SK-N-SH (cell line): ENCODE data around the gene RBP3. TPM values are rescaled to one million over a fixed set of nuclear protein-coding genes. Genes with fewer than 3 reads are reported as not detected.

Experiments used
- CTCF ChIA-PET: fragments of 300-600, 350-600 bp; formaldehyde crosslinking; extraction: SDS; loops from one replicate; lab custom pipeline; 2021; lab: Yijun Ruan, JAX
- POLR2A ChIA-PET: fragments of 350-600 bp; sonication (Branson Sonifier 250); formaldehyde crosslinking; extraction: SDS; loops from one replicate; lab custom pipeline; 2020; ENCODE audit warnings: antibody characterized with exemption, inconsistent platforms; lab: Yijun Ruan, JAX
- DNase-seq: peaks from one replicate; pipeline ENCODE4 v3.0.0; 2012
- H2AFZ ChIP-seq: fragments of 200-600 bp; sonication (generic); 2 replicates; pipeline ENCODE4 v1.8.1; 2016; ENCODE audit warnings: antibody characterized with exemption, mild to moderate bottlenecking, low read depth
- H3F3A ChIP-seq: fragments of 200-600 bp; sonication (generic); replicated peaks from 2 replicates; pipeline ENCODE3; 2016; ENCODE audit warnings: antibody characterized with exemption, mild to moderate bottlenecking; ENCODE audit not compliant: insufficient read depth
- H3K27ac ChIP-seq, 2 experiments: fragments of 200-500 bp in 1 of 2; fragments of 200-600 bp in 1 of 2; sonication (Bioruptor generic) in 1 of 2; sonication (generic), shearing (Covaris generic) in 1 of 2; 2 replicates each; pipeline versions ENCODE4 v1.5.1 to v1.6.1; 2014 to 2016; ENCODE audit warnings: low read depth in 2 of 2, inconsistent platforms in 1 of 2, low read length in 1 of 2, mild to moderate bottlenecking in 1 of 2, mixed read lengths in 1 of 2
- H3K27me3 ChIP-seq: fragments of 200-600 bp; sonication (generic), shearing (Covaris generic); 2 replicates; pipeline ENCODE4 v1.6.1; 2016; ENCODE audit warnings: mixed run types; ENCODE audit not compliant: insufficient read depth
- H3K36me3 ChIP-seq, 2 experiments: fragments of 200-500 bp in 1 of 2; fragments of 200-600 bp in 1 of 2; sonication (Bioruptor generic) in 1 of 2; sonication (generic) in 1 of 2; replicated peaks in 1 of 2; 2 replicates each; pipeline versions ENCODE3 to v1.5.1; 2014 to 2016; ENCODE audit warnings: low read length in 1 of 2, mild to moderate bottlenecking in 1 of 2; ENCODE audit not compliant: insufficient read depth in 2 of 2, control insufficient read depth in 1 of 2
- H3K4me1 ChIP-seq, 2 experiments: fragments of 200-500 bp in 1 of 2; fragments of 200-600 bp in 1 of 2; sonication (Bioruptor generic) in 1 of 2; sonication (generic), shearing (Covaris generic) in 1 of 2; 2 replicates each; pipeline versions ENCODE4 v1.5.1 to v1.6.1; 2014 to 2016; ENCODE audit warnings: low read depth in 1 of 2, low read length in 1 of 2, mixed run types in 1 of 2; ENCODE audit not compliant: insufficient read depth in 2 of 2, control insufficient read depth in 1 of 2
- H3K4me2 ChIP-seq: fragments of 200-600 bp; sonication (generic), shearing (Covaris generic); 2 replicates; pipeline ENCODE4 v1.6.1; 2017; ENCODE audit warnings: mixed run types
- H3K4me3 ChIP-seq, 2 experiments: fragments of 200-500 bp in 1 of 2; fragments of 200-600 bp in 1 of 2; sonication (Bioruptor generic) in 1 of 2; sonication (generic), shearing (Covaris generic) in 1 of 2; 2 replicates each; pipeline versions ENCODE4 v1.5.1 to v1.8.1; 2014 to 2016; ENCODE audit warnings: low read depth in 2 of 2, inconsistent platforms in 1 of 2, low read length in 1 of 2, mild to moderate bottlenecking in 1 of 2, mixed read lengths in 1 of 2, moderate library complexity in 1 of 2
- H3K79me2 ChIP-seq: fragments of 200-600 bp; sonication (generic); 2 replicates; pipeline ENCODE4 v1.8.1; 2017; ENCODE audit warnings: mild to moderate bottlenecking; ENCODE audit not compliant: insufficient read depth
- H3K9ac ChIP-seq: fragments of 200-600 bp; sonication (generic); 2 replicates; pipeline ENCODE4 v1.6.1; 2017; ENCODE audit warnings: mixed run types
- H3K9me2 ChIP-seq: fragments of 200-600 bp; sonication (generic); 2 replicates; pipeline ENCODE4 v1.6.1; 2017; ENCODE audit warnings: mixed run types
- H3K9me3 ChIP-seq: fragments of 200-600 bp; sonication (generic); 2 replicates; pipeline ENCODE4 v1.6.1; 2017; ENCODE audit warnings: mixed run types, mild to moderate bottlenecking, moderate library complexity
- H4K20me1 ChIP-seq: fragments of 200-600 bp; sonication (generic); 2 replicates; pipeline ENCODE4 v1.6.1; 2017; ENCODE audit warnings: mild to moderate bottlenecking, mixed run types; ENCODE audit not compliant: insufficient read depth
- EP300 ChIP-seq, 2 experiments: IDR thresholded peaks; 2 replicates each; pipeline versions ENCODE4 v1.4.0 to v1.6.1; 2012; ENCODE audit warnings: borderline replicate concordance in 1 of 2, low read depth in 1 of 2, low read length in 1 of 2
- FOSL2 ChIP-seq: IDR thresholded peaks from 2 replicates; pipeline ENCODE4 v1.4.0; 2012; ENCODE audit warnings: low read depth, mild to moderate bottlenecking, moderate library complexity, borderline replicate concordance
- FOXJ3 ChIP-seq: sonication (generic); formaldehyde crosslinking; IDR thresholded peaks from 2 replicates; pipeline ENCODE4 v1.5.1; 2020; ENCODE audit warnings: mild to moderate bottlenecking, missing genetic modification reagents
- GABPA ChIP-seq: IDR thresholded peaks from 2 replicates; pipeline ENCODE4 v1.4.0; 2012; ENCODE audit warnings: low read depth, mild to moderate bottlenecking
- GATA2 ChIP-seq: sonication (generic); formaldehyde crosslinking; IDR thresholded peaks from 2 replicates; pipeline ENCODE4 v1.5.0; 2020; ENCODE audit warnings: mild to moderate bottlenecking, missing genetic modification reagents
- JUND ChIP-seq: IDR thresholded peaks from 2 replicates; pipeline ENCODE4 v1.4.0; 2012
- MAX ChIP-seq: IDR thresholded peaks from 2 replicates; pipeline ENCODE4 v1.4.0; 2012; ENCODE audit warnings: low read depth
- MEF2A ChIP-seq: IDR thresholded peaks from 2 replicates; pipeline ENCODE4 v1.4.0; 2012; ENCODE audit warnings: low read depth, borderline replicate concordance
- MXI1 ChIP-seq: IDR thresholded peaks from 2 replicates; pipeline ENCODE4 v1.6.1; 2012; ENCODE audit warnings: mild to moderate bottlenecking, low read depth, low read length, improper control_type of control experiment
- NFIC ChIP-seq: IDR thresholded peaks from 2 replicates; pipeline ENCODE4 v1.4.0; 2012; ENCODE audit warnings: borderline replicate concordance
- NRF1 ChIP-seq: IDR thresholded peaks from 2 replicates; pipeline ENCODE4 v1.6.1; 2012; ENCODE audit warnings: low read depth, mild to moderate bottlenecking, low read length
- PBX3 ChIP-seq: IDR thresholded peaks from 2 replicates; pipeline ENCODE4; 2012
- POLR2AphosphoS5 ChIP-seq: IDR thresholded peaks from 2 replicates; pipeline ENCODE4 v1.6.1; 2012; ENCODE audit warnings: low read depth, low read length
- RCOR1 ChIP-seq: fragments of 150-350 bp; IDR thresholded peaks from 2 replicates; pipeline ENCODE4 v1.6.1; 2017; ENCODE audit warnings: antibody characterized with exemption, low read length
- RFX5 ChIP-seq: IDR thresholded peaks from 2 replicates; pipeline ENCODE4 v1.6.1; 2012; ENCODE audit warnings: mild to moderate bottlenecking, improper control_type of control experiment, low read length
- RXRA ChIP-seq: IDR thresholded peaks from 2 replicates; pipeline ENCODE4 v1.4.0; 2012; ENCODE audit warnings: low read depth, mild to moderate bottlenecking, borderline replicate concordance
- SIN3A ChIP-seq: IDR thresholded peaks from 2 replicates; pipeline ENCODE4 v1.6.1; 2012; ENCODE audit warnings: low read depth, mild to moderate bottlenecking, low read length, moderate library complexity, borderline replicate concordance
- SMC3 ChIP-seq: IDR thresholded peaks from 2 replicates; pipeline ENCODE4 v1.6.1; 2012; ENCODE audit warnings: low read depth, low read length, improper control_type of control experiment
- TAF1 ChIP-seq: IDR thresholded peaks from 2 replicates; pipeline ENCODE4 v1.6.1; 2012; ENCODE audit warnings: low read depth, mild to moderate bottlenecking, low read length, moderate library complexity, borderline replicate concordance
- TCF12 ChIP-seq: IDR thresholded peaks from 2 replicates; pipeline ENCODE4 v1.4.0; 2012
- TEAD4 ChIP-seq: IDR thresholded peaks from 2 replicates; pipeline ENCODE4 v1.4.0; 2012; ENCODE audit warnings: mild to moderate bottlenecking, borderline replicate concordance; ENCODE audit not compliant: insufficient read depth
- USF1 ChIP-seq: IDR thresholded peaks from 2 replicates; pipeline ENCODE4 v1.4.0; 2012; ENCODE audit warnings: low read depth, borderline replicate concordance
- WGBS: methylation state at CpG from one replicate; pipeline ENCODE4 v1.1.6; 2017; ENCODE audit warnings: low lambda C conversion rate; 5-methylcytosine and 5-hydroxymethylcytosine counted together
- polyA plus RNA-seq, 3 experiments: library from polyadenylated mRNA; depleted of rRNA; stranded (reverse); fragments of >200 nt; gene quantifications; 2 replicates each; pipeline ENCODE4 v1.2.3, GENCODE V29; 2012

RBP3 gene
- polyA plus RNA-seq, 1 of the 3 experiments (the other 2 are of a cell fraction): not detected

GRCh38 chr10:47406548-47406869 is 58.3 kb downstream of the RBP3 start (continued):
- TF ChIP-seq NFIC (no peak), TCF12 (no peak), JUND (no peak), NRF1 (no peak), MXI1 (no peak), SMC3 (no peak), SIN3A (no peak), MEF2A (no peak)

- no peaks in the 10 kb centered on the region for H3K9me2 ChIP-seq
- H2AFZ ChIP-seq: no peak overlapping the region
- H3K27ac ChIP-seq: no peak overlapping the region
Observed at GRCh38 chr10:47406870-47407691, 58.9 kb downstream of the RBP3 start.

More at GRCh38 chr10:47406870-47407691, 58.9 kb downstream of the RBP3 start:
- DNase-seq: no peak
- Histone ChIP-seq H4K20me1 (no peaks in the 10 kb centered on the region), H3F3A (no peaks in the 10 kb centered on the region), H3K4me2 (peak overlapping the region; percentile 41), H3K4me1 (peaks cover 10 to 32% of the 10 kb centered on the region in 2 experiments; a peak in 3 of 4 replicates), H3K36me3 (no peaks in the 10 kb centered on the region), H3K79me2 (no peaks in the 10 kb centered on the region)
- CTCF ChIA-PET: no interaction called here
- TF ChIP-seq MAX: no peak
- TF ChIP-seq GABPA: no peak
- no peak for TF ChIP-seq NFIC
- no peak for TF ChIP-seq RXRA
- TF ChIP-seq TAF1: no peak
- TF ChIP-seq JUND: peak; percentile 55; the same call in 1 of the 2 replicates
- TF ChIP-seq GATA2: no peak
- TF ChIP-seq PBX3: peak; percentile 23; the same call in 1 of the 2 replicates
- no peak for TF ChIP-seq TEAD4
- no peak for TF ChIP-seq FOXJ3
- peak; percentile 53 for TF ChIP-seq TCF12
- TF ChIP-seq EP300 (IDR thresholded peaks at IDR 0.05; ENCODE audit: borderline replicate concordance in 1 of 2, low read depth in 1 of 2, low read length in 1 of 2): peak in 1 of 2 experiments; percentile 46; a peak in 1 of 4 replicates
- peak; percentile 56; the same call in 1 of the 2 replicates for TF ChIP-seq FOSL2
- no peak for TF ChIP-seq SIN3A
- no peak for TF ChIP-seq USF1
- no peak for TF ChIP-seq RFX5
- no peak for TF ChIP-seq RCOR1
- no peak for TF ChIP-seq SMC3
- TF ChIP-seq POLR2AphosphoS5: no peak
- TF ChIP-seq, all 33 proteins: peak for 5
- Histone ChIP-seq H3K27me3 (no peaks in the 10 kb centered on the region), H3K9me3 (no peaks in the 10 kb centered on the region), H3K4me3 (no peak overlapping the region), H3K9ac (0 out of 2 replicates have a peak overlapping the region, but pooled peaks have one; percentile 19)
- WGBS: 66% methylated on average over 6 of the region's 9 CpGs
- POLR2A ChIA-PET: no interaction called here

Other genes with a start within 250 kb of the RBP3 start
- gene GDF10, start 48.2 kb upstream of the RBP3 start, polyA plus RNA-seq (2012; rRNA removed): 0.02 TPM in 1 of 2 replicates, not detected in the other
- gene GDF2, start 25.9 kb upstream of the RBP3 start, polyA plus RNA-seq (2012; rRNA removed): not detected in 2 replicates
- 0.59 and 0.81 TPM in 2 replicates for gene ZNF488, start 35.9 kb downstream of the RBP3 start, polyA plus RNA-seq (2012; rRNA removed)
- gene ANXA8, start 135.8 kb downstream of the RBP3 start, polyA plus RNA-seq (2012; rRNA removed): 0.15 and 0.41 TPM in 2 replicates
- gene FAM25G, start 143.3 kb downstream of the RBP3 start, polyA plus RNA-seq (2012; rRNA removed): not detected in 2 replicates
- gene AGAP9, start 175.3 kb downstream of the RBP3 start, polyA plus RNA-seq (2012; rRNA removed): 9.1 and 9.9 TPM in 2 replicates